SK-MEL-5 (cell line): Measurements from ENCODE around the gene CFAP68. TPM values are rescaled to one million over a fixed set of nuclear protein-coding genes. Genes with fewer than 3 reads are reported as not detected.
A peak's percentile ranks its signal among the peaks of the same experiment; 100 is the strongest.
"Not testable (repeated sequence)": the region's sequence is repeated elsewhere in the genome, so short reads cannot be mapped to it uniquely, and the experiment has no call there.

Experiments used
- DNase-seq: peaks from one replicate; pipeline ENCODE4 v3.0.0-alpha.2; 2016; ENCODE audit warnings: low read depth, low spot score
- in situ Hi-C: cut with HindIII; loops from 2 replicates; pipeline ENCODE4 v1.10.0; 2016; ENCODE audit warnings: low sequenced_read_pairs, high pct_unique_total_duplicates, low pct_unique_long_range_greater_than_20kb
- total RNA-seq: library from RNA; depleted of rRNA; stranded (reverse); fragments of >200 nt; shearing (Covaris generic); gene quantifications from 2 replicates; pipeline ENCODE4 v1.2.3, GENCODE V29; 2014

The CFAP68 gene
- total RNA-seq, 1 experiment from 2014 or later, result 40.6 TPM

DNA sequence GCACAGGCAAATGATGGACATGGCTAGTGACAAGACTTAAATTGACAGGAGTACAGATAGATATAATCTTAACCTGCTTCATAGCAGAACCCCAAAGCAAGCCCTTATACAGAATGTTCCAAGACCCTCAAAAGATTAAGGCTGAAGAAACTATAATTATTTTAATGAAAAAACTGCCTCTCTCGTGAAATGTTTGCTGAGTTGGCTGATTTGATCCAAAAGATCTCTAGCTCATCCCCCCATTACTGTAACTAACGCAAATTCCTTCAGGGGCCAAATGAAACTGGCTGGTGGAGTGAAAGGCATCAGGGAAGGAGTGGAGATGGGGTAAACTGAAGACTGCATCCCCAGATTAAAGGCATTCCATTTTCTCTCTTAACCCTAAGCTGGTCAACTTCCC, 27.2 kb upstream of the CFAP68 start:
- no peak for DNase-seq
- in situ Hi-C loops, result no loop called here

DNA sequence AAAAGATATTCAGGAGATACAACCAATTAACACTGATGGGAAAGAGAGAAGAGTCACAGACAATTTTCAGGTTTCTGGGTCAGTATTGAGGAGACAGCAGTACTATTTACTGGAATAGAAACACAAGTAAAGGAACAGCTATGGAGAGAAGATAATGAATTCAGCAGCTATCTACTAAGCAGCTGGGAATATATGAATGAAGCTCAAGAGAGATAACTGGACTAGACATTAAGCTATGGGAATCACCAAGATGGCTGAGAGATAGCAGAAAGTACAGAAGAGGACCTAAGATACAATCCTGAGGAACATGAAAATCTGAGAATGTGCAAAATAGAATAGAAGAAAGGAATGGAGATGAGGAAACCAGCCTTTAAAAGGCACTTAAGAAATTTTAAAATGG, 23.8 kb upstream of the CFAP68 start:
- in situ Hi-C loops, result no loop called here

DNA sequence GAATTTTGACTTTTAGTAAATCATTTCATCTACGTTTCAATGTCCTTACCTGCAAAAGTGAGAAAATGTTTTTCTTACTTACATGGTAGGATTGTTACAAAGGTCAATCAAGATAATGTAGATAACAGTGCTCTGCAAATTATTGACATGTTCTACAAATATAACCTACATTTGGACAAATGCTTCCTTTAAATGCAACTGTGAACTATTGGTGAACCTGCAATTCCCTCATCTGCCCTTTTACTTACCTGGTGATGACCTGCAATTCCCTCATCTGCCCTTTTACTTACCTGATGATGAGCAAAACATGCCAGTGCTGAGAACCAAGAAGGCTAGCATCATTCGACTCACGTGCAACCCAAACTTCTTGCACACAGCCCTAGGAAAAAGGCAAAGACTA, 19.1 kb upstream of the CFAP68 start:
- no peak for DNase-seq
- in situ Hi-C loops, result no loop called here

More for the DNA sequence above, 23.8 kb upstream of the CFAP68 start:
- DNase-seq, result no peak

DNA sequence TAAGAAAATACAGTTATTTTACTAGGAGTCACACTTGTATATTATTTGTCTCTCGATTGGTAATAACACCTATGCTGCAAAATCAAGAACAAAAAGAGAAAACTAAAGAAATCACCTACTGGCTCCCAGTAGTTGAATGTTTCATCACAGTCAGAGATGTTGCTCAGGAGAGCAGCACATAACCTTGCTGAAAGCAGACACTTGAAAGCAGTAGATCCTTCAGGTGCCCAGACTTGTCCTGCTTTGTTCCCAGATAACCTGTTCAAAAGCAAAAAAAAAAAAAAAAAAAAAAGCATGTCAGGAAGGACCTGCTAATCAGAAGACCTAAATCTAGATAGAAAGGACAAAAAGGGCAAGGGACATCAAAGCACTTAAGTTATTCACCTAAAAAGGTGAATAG, 9.2 kb upstream of the CFAP68 start:
- in situ Hi-C loops, result no loop called here

DNA sequence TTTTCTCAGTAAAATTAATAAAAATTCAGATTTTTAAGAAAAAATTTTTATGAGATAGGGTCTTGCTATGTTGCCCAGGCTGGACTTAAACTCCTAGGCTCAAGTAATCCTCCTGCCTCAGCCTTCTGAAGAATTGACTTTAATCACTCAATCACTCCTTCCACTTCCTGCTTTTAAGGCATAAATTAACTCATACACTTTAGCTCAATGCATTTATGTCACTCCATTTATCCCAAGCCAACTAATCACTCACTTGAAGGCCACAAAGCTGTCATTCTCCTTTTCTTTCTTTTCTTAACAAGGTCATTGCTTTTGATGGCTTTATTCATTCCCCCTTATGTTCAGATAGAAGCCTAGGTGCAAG, 8.8 kb upstream of the CFAP68 start:
- no peak for DNase-seq
- in situ Hi-C loops, result no loop called here

More for the DNA sequence above, 9.2 kb upstream of the CFAP68 start:
- DNase-seq, result no peak

DNA sequence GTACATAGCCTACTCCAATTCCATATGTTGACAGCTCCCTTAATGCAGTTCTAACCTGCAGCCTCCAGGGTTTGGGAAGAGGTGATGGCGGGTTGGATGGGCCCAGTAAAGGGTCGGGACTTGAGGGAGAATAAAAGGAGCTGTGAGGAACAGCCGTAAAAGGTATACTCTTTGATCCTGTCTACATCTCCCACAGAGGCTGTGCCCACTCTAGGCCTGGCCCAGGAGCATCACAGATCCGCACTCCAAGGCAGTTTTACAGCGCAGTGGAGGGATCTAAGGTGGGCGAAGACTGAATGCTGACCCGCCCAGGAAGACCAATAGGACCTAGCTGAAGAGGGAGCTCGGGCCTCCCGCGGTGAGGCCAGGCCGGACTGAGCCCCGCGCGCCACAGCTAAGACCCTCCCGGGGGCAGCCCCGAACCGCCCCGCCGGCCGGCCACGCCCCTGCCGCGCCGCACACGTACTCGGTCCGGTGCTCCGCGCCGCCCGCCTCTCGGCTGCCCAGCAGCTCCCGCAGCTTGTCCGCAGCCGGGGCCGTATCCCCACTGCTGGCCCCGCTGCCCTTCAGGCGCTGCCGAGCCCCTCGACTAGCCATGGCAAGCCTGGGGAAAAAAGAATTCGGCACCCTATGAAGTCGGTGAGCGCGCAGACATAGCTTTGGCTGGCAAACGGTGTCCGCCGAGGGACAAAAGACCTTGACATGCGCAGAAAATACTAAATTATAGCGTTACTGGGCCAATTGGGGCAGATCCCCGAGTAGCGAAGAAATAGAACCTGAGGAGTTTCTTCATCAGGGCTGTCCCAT, 8.3 kb upstream of the CFAP68 start, which contains the start of gene ALG9:
ALG9 (minus strand) TSS at position 696 of the 807 bp plus-strand sequence; CDS start at position 597, 99 bp downstream.
- peak; percentile 68 for DNase-seq
- in situ Hi-C loops, result no loop called here

DNA sequence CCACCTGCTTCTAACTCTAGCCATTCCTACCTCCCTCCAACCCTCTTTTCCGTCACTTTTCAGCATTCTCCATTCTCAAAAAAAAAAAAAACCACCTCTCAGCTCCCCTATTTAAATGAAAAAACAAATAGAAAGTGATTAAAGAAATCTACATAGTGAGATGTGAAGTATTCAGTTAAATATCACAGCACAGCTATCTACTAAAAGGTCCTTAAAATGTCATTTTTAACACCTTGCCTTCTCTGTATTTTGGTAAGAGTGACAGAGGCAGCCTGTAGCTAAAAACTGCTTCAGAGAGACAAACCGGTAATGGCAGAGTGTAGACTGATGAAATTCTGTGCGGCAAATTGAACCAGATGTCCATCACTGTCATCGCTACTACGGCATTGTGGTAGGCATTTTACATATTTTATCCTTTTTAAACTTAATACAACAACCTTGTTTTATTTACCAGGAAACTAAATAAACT, 7.6 kb upstream of the CFAP68 start:
- in situ Hi-C loops, result no loop called here
- DNase-seq, result peak; percentile 2

DNA sequence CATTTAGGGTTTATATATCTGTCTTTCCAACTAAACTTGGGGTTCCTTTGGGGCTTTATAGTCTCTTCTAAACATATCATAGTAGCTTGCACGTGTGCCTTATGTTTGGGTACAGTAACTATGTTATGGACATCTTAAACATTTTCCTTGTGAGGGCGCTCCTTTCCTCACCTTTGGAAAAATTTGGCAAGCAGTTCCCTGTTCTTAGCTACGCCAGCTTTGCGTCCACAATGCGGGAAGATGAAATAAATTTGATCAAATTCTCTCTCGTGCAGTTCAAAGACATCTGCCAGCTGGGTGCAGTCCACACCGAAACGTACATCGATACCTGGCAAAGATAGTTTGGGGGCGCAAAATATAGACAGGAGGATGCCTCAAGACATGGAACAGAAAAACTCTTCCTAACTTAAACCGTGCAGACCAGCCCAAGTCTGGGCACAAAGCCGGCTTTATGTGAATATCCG, 924 bp upstream of the CFAP68 start:
- peak; percentile 44 for DNase-seq
- in situ Hi-C loops, result no loop called here

DNA sequence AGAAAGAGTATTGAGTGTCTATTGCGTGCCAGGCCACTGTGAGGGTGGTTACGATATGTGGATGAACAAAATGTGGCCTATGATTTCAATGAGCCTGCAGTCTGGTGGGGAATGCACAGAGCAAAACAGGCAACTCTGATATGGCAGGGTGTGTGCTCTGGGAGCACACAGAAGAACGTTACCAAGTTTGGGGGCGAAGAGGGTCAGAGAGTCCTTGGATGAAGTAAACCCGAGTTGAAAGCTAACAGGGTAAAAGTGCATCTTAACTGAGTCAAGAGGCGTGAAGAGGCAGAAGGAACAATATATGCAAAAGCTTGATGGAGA, 258 bp downstream of the CFAP68 start:
- no peak for DNase-seq
- in situ Hi-C loops, result no loop called here

DNA sequence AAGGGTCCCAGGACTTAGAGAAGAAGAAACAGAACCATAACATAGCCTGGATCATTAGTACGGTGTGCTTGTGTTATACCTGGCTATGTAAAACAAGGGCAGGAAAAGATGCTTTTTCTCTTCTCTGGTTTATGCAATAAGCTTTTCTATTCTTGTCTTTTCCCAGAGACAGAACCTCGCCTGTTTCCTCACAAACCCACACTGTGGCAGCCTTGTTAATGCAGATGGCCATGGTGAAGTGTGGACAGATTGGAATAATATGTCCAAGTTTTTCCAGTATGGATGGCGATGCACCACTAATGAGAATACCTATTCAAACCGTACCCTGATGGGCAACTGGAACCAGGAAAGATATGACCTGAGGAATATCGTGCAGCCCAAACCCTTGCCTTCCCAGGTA, 2.9 kb downstream of the CFAP68 start:
- no peak for DNase-seq
- in situ Hi-C loops, result no loop called here

DNA sequence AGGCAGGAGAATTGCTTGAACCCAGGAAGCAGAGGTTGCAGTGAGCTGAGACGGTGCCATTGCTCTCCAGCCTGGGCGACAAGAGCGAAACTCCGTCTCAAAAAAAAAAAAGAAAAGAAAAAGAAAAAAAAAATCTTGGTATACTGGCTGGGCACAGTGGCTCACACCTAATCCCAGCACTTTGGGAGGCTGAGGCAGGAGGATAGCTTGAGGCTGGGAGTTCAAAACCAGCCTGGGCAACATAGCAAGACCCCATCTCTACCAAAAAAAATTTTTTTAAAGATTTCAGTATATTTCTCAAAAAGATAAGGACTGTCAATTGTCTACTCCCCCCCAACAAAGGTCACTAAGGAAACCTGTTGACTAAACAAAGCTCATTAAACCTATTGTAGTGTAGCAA, 5.7 kb downstream of the CFAP68 start:
- DNase-seq, in situ Hi-C loops: not testable (repeated sequence)

DNA sequence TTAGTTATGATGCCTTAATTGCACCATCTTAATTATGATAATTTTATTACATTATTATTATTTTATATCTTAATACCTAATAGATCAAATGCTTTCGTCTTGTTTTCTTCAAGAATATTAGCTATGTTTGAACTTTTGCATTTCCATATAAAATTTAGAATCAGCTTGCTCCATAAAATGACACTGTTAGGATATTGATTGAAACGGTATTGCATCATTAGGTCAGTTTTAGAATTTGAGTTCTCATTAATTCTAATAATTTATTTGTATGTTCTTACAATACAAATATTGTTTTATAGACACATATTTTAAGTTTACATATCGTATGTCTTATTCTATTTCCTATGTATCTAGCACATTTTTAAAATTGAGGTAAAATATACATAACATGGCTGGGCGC, 6.7 kb downstream of the CFAP68 start:
- in situ Hi-C loops, result no loop called here

DNA sequence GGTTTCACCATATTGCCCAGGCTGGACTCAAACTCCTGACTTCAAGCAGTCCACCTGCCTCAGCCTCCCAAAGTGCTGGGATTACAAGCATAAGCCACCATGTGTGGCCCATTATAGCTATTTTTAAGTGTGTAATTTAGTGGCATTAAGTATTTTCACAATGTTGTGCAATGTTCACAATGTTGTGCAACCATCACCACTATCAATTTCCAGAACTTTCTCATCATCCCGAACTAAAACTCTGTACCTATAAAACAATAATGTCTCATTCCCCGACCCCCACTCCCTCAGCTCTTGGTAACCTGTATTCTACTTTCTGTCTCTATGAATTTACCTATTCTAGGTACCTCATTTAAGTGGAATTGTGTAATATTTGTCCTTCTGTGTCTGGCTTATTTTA, 7.5 kb downstream of the CFAP68 start:
- in situ Hi-C loops, result no loop called here
- DNase-seq, result no peak

More for the DNA sequence above, 6.7 kb downstream of the CFAP68 start:
- no peak for DNase-seq

DNA sequence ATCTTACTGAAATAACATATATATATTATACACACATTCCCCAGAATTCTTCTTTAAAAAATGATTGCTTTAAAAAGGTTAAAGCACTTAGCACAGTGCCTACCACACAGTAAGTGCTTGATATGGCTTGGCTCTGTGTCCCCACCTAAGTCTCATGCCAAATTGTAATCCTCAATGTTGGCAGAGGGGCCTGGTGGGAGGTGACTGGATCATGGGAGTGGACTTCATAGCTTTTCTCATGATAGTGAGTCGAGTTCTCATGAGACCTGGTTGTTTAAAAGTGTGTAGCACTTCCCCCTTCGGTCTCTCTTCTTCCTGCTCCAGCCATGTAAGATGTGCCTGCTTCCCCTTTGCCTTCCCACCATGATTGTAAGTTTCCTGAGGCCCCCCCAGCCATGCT, 26.1 kb downstream of the CFAP68 start:
- in situ Hi-C loops, result no loop called here
- no peak for DNase-seq

DNA sequence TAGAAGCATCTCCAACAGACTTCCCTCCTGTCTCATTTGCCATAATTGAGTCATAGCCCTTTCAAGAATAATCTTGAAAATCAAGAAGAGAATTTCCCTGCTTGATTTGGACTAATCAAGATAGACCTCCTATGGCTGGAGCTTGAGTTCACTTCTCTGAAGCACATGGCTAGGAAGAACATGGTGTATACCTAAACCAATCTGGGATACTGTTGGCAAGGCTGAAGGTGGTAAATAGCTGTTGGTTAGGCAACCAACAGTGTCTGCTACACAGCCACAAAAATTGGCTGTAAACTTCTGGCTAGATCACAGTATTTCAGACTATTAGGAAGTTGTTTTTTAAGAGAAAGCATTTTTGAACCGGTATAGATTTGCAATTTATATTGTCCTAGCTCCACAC, 27.3 kb downstream of the CFAP68 start:
- no peak for DNase-seq
- in situ Hi-C loops, result no loop called here

DNA sequence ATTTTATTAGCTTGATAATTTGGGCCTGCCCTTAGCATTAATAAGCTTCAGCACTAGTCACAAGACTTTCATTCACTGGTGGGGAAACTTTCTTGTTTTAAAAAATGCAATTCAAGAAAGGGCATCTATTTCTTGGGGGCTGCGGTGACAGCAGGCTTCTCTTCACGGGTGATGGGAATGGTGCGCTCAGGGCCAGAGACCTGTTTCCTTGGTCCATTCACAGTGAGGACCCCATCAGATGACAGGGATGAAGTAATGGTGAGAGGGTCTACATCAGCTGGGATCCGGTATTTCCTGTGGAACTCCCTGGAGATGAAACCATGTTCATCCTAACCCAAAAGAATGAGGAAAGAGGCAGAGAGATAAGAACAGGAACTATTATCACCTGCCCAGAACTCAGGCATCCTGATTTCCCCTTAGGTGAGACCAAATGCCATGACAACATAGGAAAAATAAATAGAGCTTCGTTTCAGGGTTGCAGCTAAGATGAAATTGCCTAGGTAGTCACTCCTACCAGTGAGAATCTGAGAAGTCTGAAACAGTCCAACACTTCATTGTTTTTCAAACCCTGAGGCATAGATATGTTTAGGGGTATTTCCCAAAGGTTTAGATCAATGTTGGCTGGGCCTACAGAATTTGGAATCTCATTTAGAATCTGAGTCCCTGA, 29.4 kb downstream of the CFAP68 start:
- no peak for DNase-seq
- in situ Hi-C loops, result no loop called here

DNA sequence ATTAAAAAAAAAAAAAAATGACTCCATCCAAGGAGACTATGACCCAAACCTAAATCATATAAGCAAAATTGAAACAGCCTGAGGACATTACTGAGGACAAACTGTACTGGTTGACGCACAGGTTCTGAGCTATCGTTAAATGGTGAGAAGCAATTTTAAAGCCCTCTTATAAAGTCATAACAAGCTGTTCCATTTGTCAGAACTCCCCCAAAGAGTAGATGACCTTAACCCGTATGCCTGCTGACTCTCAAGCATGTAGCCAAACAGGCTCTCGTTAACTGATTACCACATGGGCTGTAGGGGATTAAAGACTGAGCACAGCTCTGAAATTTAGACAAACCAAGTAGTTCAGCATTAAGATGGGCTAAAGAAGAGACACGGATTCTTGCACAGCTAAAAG, 30.0 kb downstream of the CFAP68 start:
- no peak for DNase-seq
- in situ Hi-C loops, result no loop called here

DNA sequence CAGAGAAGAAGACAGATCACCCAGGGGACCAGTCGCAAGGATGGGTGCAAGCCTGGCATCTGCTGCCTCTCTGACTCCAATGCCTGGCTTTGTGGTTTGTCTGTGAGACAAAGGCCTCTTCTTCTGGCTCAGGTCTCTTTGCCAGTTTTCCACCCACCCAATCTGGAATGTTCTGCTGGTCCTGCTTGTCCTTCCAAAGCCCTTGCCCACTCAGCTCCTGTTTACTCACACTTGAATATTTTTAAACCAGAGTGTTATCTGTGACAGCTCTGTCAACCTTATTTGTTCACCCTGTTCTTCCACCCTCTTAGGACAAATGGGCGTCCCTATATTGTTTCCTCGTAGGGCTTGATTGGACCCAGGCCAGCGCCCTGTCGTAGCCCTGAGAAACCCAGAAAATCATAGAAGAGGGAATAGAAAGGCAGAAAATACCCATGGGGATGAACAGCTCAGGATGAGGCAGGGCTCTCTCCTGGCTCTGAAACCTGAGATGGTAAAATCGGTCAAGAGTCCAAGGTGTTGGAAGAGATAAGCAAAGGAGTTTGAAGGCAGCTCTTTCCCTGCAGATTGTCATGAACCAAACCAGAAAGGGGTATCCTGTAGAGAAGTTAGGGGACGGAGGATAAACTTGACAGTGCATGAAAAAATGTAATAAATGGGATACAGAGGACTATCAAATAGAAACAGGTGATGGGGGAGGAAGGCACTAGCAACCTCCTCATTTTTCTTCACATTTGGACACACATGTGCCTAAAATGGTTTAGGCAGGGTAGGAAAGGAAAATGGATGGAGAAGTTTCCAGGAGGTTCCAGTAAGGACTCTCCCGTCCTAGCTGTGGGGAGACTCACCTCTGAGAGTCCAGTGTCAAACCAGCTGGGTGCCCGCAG, 31.6 kb downstream of the CFAP68 start:
- peak; percentile 60 for DNase-seq
- in situ Hi-C loops, result no loop called here
